ENCODE measurements around the gene HPD.

HPD gene

DNA sequence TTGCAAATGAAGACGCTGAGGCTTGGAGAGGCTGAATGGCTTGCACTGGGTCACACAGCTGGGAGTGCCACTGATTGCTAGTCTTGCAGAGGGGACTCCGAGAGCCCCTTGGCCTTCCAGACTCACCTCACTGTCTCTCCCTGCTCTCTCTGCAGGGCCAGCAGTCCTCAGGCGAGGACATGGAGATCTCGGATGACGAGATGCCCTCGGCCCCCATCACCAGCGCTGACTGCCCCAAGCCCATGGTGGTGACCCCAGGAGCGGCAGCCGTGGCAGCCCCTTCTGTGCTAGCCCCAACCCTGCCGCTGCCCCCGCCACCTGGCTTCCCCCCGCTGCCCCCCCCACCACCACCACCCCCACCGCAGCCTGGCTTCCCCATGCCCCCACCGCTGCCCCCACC is 44.7 kb downstream of the HPD start:
- H3K9me3 ChIP-seq (replicated peaks; ENCODE audit: insufficient read depth, low read length) = no peaks in the 10 kb centered on the region
- H3K4me1 ChIP-seq (ENCODE audit: low read length) = no peaks in the 10 kb centered on the region
- H3F3A ChIP-seq (ENCODE audit: insufficient read depth, low read length) = no peaks in the 10 kb centered on the region
- DNase-seq = no peak
- H4K20me1 ChIP-seq (ENCODE audit: insufficient read depth, low read length) = peaks cover 4% of the 10 kb centered on the region; the same call in 1 of the 2 replicates
- H3K79me2 ChIP-seq (ENCODE audit: low read length) = peaks cover 39% of the 10 kb centered on the region
- H3K27me3 ChIP-seq (replicated peaks; ENCODE audit: insufficient read depth, low read length) = no peaks in the 10 kb centered on the region
- H3K27ac ChIP-seq (ENCODE audit: low read length) = no peak overlapping the region
- no peak for TF ChIP-seq EZH2 (optimal IDR thresholded peaks at IDR 0.05; ENCODE audit: low read depth, low read length)
- no peak for TF ChIP-seq CTCF (IDR thresholded peaks at IDR 0.05; ENCODE audit: low read length)
- TF ChIP-seq EZH2phosphoT487 (IDR thresholded peaks at IDR 0.05; ENCODE audit: low read length) = no peak
- H3K4me3 ChIP-seq (ENCODE audit: low read length) = no peak overlapping the region
- H3K4me2 ChIP-seq (ENCODE audit: low read depth, low read length) = no peak overlapping the region
- no peak overlapping the region for H2AFZ ChIP-seq (ENCODE audit: low read length)
- no peak overlapping the region for H3K9ac ChIP-seq (ENCODE audit: low read length)
- no peaks in the 10 kb centered on the region for H3K9me2 ChIP-seq (replicated peaks; ENCODE audit: insufficient read depth, low read length)
- no peaks in the 10 kb centered on the region for H3K36me3 ChIP-seq (replicated peaks; ENCODE audit: insufficient read depth, low read length)

- Histone ChIP-seq H3K9me3 (replicated peaks; ENCODE audit: insufficient read depth, low read length) (no peaks in the 10 kb centered on the region), H3F3A (ENCODE audit: insufficient read depth, low read length) (no peaks in the 10 kb centered on the region), H3K9me2 (replicated peaks; ENCODE audit: insufficient read depth, low read length) (no peaks in the 10 kb centered on the region), H3K4me2 (ENCODE audit: low read depth, low read length) (no peak overlapping the region), H3K36me3 (replicated peaks; ENCODE audit: insufficient read depth, low read length) (no peaks in the 10 kb centered on the region), H3K79me2 (ENCODE audit: low read length) (peaks cover 43% of the 10 kb centered on the region), H4K20me1 (ENCODE audit: insufficient read depth, low read length) (peaks cover 4% of the 10 kb centered on the region; the same call in 1 of the 2 replicates), H3K27ac (ENCODE audit: low read length) (no peak overlapping the region), H2AFZ (ENCODE audit: low read length) (no peak overlapping the region), H3K9ac (ENCODE audit: low read length) (no peak overlapping the region), H3K4me3 (ENCODE audit: low read length) (no peak overlapping the region), H3K4me1 (ENCODE audit: low read length) (no peaks in the 10 kb centered on the region), H3K27me3 (replicated peaks; ENCODE audit: insufficient read depth, low read length) (no peaks in the 10 kb centered on the region)
- DNase-seq = no peak
- TF ChIP-seq EZH2phosphoT487 (IDR thresholded peaks at IDR 0.05; ENCODE audit: low read length) (no peak), CTCF (IDR thresholded peaks at IDR 0.05; ENCODE audit: low read length) (no peak), EZH2 (optimal IDR thresholded peaks at IDR 0.05; ENCODE audit: low read depth, low read length) (no peak)
Measured at GRCh38 chr12:121812921-121813896, 45.5 kb downstream of the HPD start.

GRCh38 chr12:121812320-121812871 is 46.3 kb downstream of the HPD start:
- Histone ChIP-seq H4K20me1 (ENCODE audit: insufficient read depth, low read length) (peaks cover 4% of the 10 kb centered on the region; the same call in 1 of the 2 replicates), H3K27ac (ENCODE audit: low read length) (no peak overlapping the region), H3F3A (ENCODE audit: insufficient read depth, low read length) (no peaks in the 10 kb centered on the region), H3K4me1 (ENCODE audit: low read length) (no peaks in the 10 kb centered on the region), H3K9me2 (replicated peaks; ENCODE audit: insufficient read depth, low read length) (no peaks in the 10 kb centered on the region), H3K9me3 (replicated peaks; ENCODE audit: insufficient read depth, low read length) (no peaks in the 10 kb centered on the region), H3K4me3 (ENCODE audit: low read length) (peak overlapping the region; percentile 37; the same call in 1 of the 2 replicates), H3K36me3 (replicated peaks; ENCODE audit: insufficient read depth, low read length) (no peaks in the 10 kb centered on the region), H2AFZ (ENCODE audit: low read length) (no peak overlapping the region), H3K9ac (ENCODE audit: low read length) (no peak overlapping the region), H3K79me2 (ENCODE audit: low read length) (peaks cover 47% of the 10 kb centered on the region), H3K27me3 (replicated peaks; ENCODE audit: insufficient read depth, low read length) (no peaks in the 10 kb centered on the region), H3K4me2 (ENCODE audit: low read depth, low read length) (peak overlapping the region; percentile 62; the same call in 1 of the 2 replicates)
- no peak for DNase-seq
- TF ChIP-seq EZH2 (optimal IDR thresholded peaks at IDR 0.05; ENCODE audit: low read depth, low read length) (no peak), CTCF (IDR thresholded peaks at IDR 0.05; ENCODE audit: low read length) (no peak), EZH2phosphoT487 (IDR thresholded peaks at IDR 0.05; ENCODE audit: low read length) (no peak)
